Measurements from ENCODE around the gene KRTAP8-1. TPM values are rescaled to one million over a fixed set of nuclear protein-coding genes. Genes with fewer than 3 reads are reported as not detected.

KRTAP8-1 gene
- total RNA-seq, 1 donor from 2014 or later, result not detected

DNA sequence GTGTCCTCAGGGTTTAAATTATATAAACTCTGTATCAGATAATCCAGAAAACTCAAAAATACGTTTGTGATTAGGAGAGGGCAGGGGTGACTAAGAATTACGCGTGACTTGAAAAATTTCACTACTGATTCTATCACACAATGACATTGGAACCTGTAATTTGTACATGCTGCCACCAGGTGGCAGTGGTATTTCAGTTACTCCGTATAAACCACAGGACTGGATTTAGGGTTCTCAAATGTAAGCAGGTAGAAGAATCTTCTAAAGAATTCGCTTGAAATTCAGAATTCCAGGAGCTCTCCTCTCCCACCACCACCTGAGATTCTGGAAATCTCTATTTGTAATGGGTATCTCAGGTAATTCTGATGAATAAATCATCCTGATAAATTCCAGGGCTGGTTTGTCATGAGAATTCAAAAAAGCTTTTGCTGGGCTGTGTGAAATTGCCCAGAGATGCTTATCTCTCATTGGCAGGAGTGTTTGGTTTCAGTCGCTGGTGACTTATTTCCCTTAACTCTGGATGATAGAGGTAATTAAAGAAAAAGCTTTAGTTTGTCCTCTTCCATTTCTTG lies 18.2 kb upstream of the KRTAP8-1 start:
- H3K27ac Mint-ChIP-seq, result no peak overlapping the region
- H3K4me1 Mint-ChIP-seq, result no peaks in the 10 kb centered on the region
- H3K36me3 Mint-ChIP-seq, result no peaks in the 10 kb centered on the region
- no peak for DNase-seq (ENCODE audit: low spot score in 2 of 2, unreplicated experiment in 2 of 2)
- TF ChIP-seq, protein P1, sequence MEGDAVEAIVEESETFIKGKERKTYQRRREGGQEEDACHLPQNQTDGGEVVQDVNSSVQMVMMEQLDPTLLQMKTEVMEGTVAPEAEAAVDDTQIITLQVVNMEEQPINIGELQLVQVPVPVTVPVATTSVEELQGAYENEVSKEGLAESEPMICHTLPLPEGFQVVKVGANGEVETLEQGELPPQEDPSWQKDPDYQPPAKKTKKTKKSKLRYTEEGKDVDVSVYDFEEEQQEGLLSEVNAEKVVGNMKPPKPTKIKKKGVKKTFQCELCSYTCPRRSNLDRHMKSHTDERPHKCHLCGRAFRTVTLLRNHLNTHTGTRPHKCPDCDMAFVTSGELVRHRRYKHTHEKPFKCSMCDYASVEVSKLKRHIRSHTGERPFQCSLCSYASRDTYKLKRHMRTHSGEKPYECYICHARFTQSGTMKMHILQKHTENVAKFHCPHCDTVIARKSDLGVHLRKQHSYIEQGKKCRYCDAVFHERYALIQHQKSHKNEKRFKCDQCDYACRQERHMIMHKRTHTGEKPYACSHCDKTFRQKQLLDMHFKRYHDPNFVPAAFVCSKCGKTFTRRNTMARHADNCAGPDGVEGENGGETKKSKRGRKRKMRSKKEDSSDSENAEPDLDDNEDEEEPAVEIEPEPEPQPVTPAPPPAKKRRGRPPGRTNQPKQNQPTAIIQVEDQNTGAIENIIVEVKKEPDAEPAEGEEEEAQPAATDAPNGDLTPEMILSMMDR (IDR thresholded peaks at IDR 0.05; ENCODE audit: unreplicated experiment), result peak; percentile 83
- H3K27me3 Mint-ChIP-seq (ENCODE audit: low read depth), result peaks cover 2% of the 10 kb centered on the region
- peaks cover 22% of the 10 kb centered on the region for H3K9me3 Mint-ChIP-seq
- no peak overlapping the region for H3K4me3 Mint-ChIP-seq

- Mint-ChIP-seq H3K27me3 (ENCODE audit: low read depth) (peaks cover 2% of the 10 kb centered on the region), H3K4me1 (no peaks in the 10 kb centered on the region), H3K9me3 (peaks cover 25% of the 10 kb centered on the region), H3K4me3 (no peak within 1 kb of the TSS), H3K36me3 (no peaks in the 10 kb centered on the region), H3K27ac (no peak within 1 kb of the TSS)
- TF ChIP-seq, protein P1 (IDR thresholded peaks at IDR 0.05; ENCODE audit: unreplicated experiment), result no peak
- DNase-seq (ENCODE audit: low spot score in 2 of 2, unreplicated experiment in 2 of 2), result no peak
Measured at GRCh38 chr21:30829659-30830058, 16.6 kb upstream of the KRTAP8-1 start, which contains the start of gene KRTAP7-1. Gene KRTAP7-1, minus strand, starts transcription at chr21:30829759. Its CDS starts 61 bp downstream, at chr21:30829698.

GRCh38 chr21:30818837-30819610 lies 6.0 kb upstream of the KRTAP8-1 start:
- no peaks in the 10 kb centered on the region for H3K4me1 Mint-ChIP-seq
- peaks cover 5% of the 10 kb centered on the region for H3K9me3 Mint-ChIP-seq
- no peak for DNase-seq (ENCODE audit: low spot score in 2 of 2, unreplicated experiment in 2 of 2)
- no peak overlapping the region for H3K4me3 Mint-ChIP-seq
- H3K27ac Mint-ChIP-seq, result no peak overlapping the region
- TF ChIP-seq, protein P1 (IDR thresholded peaks at IDR 0.05; ENCODE audit: unreplicated experiment), result no peak
- no peaks in the 10 kb centered on the region for H3K36me3 Mint-ChIP-seq
- H3K27me3 Mint-ChIP-seq (ENCODE audit: low read depth), result peaks cover 12% of the 10 kb centered on the region

GRCh38 chr21:30800605-30801004 lies 12.5 kb downstream of the KRTAP8-1 start:
- Mint-ChIP-seq H3K36me3 (no peaks in the 10 kb centered on the region), H3K27ac (no peak overlapping the region), H3K27me3 (ENCODE audit: low read depth) (peaks cover 3% of the 10 kb centered on the region), H3K9me3 (peaks cover 25% of the 10 kb centered on the region), H3K4me1 (no peaks in the 10 kb centered on the region), H3K4me3 (no peak overlapping the region)
- TF ChIP-seq, protein P1 (IDR thresholded peaks at IDR 0.05; ENCODE audit: unreplicated experiment), result no peak
- DNase-seq (ENCODE audit: low spot score in 2 of 2, unreplicated experiment in 2 of 2), result no peak

GRCh38 chr21:30793581-30794314 lies 19.3 kb downstream of the KRTAP8-1 start:
- Mint-ChIP-seq H3K27me3 (ENCODE audit: low read depth) (peaks cover 10% of the 10 kb centered on the region), H3K4me3 (no peak overlapping the region), H3K9me3 (peaks cover 25% of the 10 kb centered on the region), H3K36me3 (no peaks in the 10 kb centered on the region), H3K27ac (no peak overlapping the region), H3K4me1 (no peaks in the 10 kb centered on the region)
- TF ChIP-seq, protein P1 (IDR thresholded peaks at IDR 0.05; ENCODE audit: unreplicated experiment), result no peak
- no peak for DNase-seq (ENCODE audit: low spot score in 2 of 2, unreplicated experiment in 2 of 2)
